BE2C (cell line): ENCODE data around the gene SGK2.
"Not testable (repeated sequence)": the region's sequence is repeated elsewhere in the genome, so short reads cannot be mapped to it uniquely, and the experiment has no call there.

Experiments used
- DNase-seq: peaks from one replicate; pipeline ENCODE4 v3.0.0-alpha.2; 2020
- H3K27me3 ChIP-seq: fragments of 250-450 bp; sonication (Bioruptor Pico); 2 replicates; pipeline ENCODE4 v1.5.1; 2020; ENCODE audit warnings: mild to moderate bottlenecking
- H3K36me3 ChIP-seq: fragments of 250-450 bp; sonication (Bioruptor Pico); 2 replicates; pipeline ENCODE4 v1.5.1; 2020; ENCODE audit warnings: mild to moderate bottlenecking
- H3K4me1 ChIP-seq: fragments of 250-450 bp; sonication (Bioruptor Pico); 2 replicates; pipeline ENCODE4 v1.5.1; 2020
- H3K4me3 ChIP-seq: 2 replicates; pipeline ENCODE4 v1.5.1; 2011; ENCODE audit warnings: low read depth, low read length
- H3K9me3 ChIP-seq: fragments of 250-450 bp; sonication (Bioruptor Pico); 2 replicates; pipeline ENCODE4 v1.5.1; 2020
- CTCF ChIP-seq: IDR thresholded peaks from 2 replicates; pipeline ENCODE4 v1.5.1; 2012; ENCODE audit warnings: mild to moderate bottlenecking, low read depth, low read length

The SGK2 gene

DNA sequence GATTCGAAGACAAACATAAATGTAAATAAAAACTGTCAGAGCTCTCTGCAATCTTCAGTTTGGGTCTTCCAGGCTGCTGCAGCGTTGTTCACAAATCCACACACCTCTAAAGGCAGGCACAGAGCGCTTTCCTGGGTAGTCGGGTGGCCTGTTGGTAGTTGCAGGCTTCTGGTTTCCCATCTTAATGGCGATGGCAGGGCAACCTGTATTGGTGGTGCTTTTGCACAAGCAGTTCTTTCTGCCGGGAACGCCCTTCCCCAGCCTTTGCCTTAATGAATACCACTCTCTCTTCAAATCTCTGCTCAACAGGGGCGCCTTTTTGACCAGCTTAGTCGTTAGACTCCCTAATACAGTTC, 31.2 kb downstream of the SGK2 start:
- H3K9me3 ChIP-seq = no peaks in the 10 kb centered on the region
- peaks cover 4% of the 10 kb centered on the region; the same call in 1 of the 2 replicates for H3K4me1 ChIP-seq
- H3K4me3 ChIP-seq = peak overlapping the region; percentile 94
- TF ChIP-seq CTCF = no peak
- H3K36me3 ChIP-seq = no peaks in the 10 kb centered on the region
- H3K27me3 ChIP-seq = no peaks in the 10 kb centered on the region
- DNase-seq = peak; percentile 29

GRCh38 chr20:43590392-43591303, 31.8 kb downstream of the SGK2 start, which contains the start of gene IFT52:
Gene IFT52 (plus strand): TSS chr20:43590937. CDS start chr20:43594699, 3,762 bp downstream.
- H3K4me3 ChIP-seq = peak within 1 kb of the TSS; percentile 94
- peaks cover 4% of the 10 kb centered on the region; the same call in 1 of the 2 replicates for H3K4me1 ChIP-seq
- H3K36me3 ChIP-seq = no peaks in the 10 kb centered on the region
- no peak for TF ChIP-seq CTCF
- no peaks in the 10 kb centered on the region for H3K9me3 ChIP-seq
- H3K27me3 ChIP-seq = no peaks in the 10 kb centered on the region
- DNase-seq = peak; percentile 94

GRCh38 chr20:43601960-43602359, 43.1 kb downstream of the SGK2 start:
- H3K27me3 ChIP-seq, H3K4me1 ChIP-seq, DNase-seq, H3K4me3 ChIP-seq, H3K9me3 ChIP-seq: not testable (repeated sequence)
- H3K36me3 ChIP-seq = peaks cover 28% of the 10 kb centered on the region

GRCh38 chr20:43603124-43603523, 44.3 kb downstream of the SGK2 start:
- DNase-seq = no peak
- Histone ChIP-seq H3K9me3 (no peaks in the 10 kb centered on the region), H3K4me3 (no peak overlapping the region), H3K27me3 (no peaks in the 10 kb centered on the region), H3K36me3 (peaks cover 19% of the 10 kb centered on the region), H3K4me1 (no peaks in the 10 kb centered on the region)
- no peak for TF ChIP-seq CTCF

- DNase-seq = no peak
- H3K9me3 ChIP-seq = no peaks in the 10 kb centered on the region
Measured at GRCh38 chr20:43605715-43606114, 46.9 kb downstream of the SGK2 start.

GRCh38 chr20:43607278-43607677, 48.5 kb downstream of the SGK2 start:
- H3K36me3 ChIP-seq = peaks cover 14% of the 10 kb centered on the region
- DNase-seq, H3K4me1 ChIP-seq, H3K9me3 ChIP-seq, H3K27me3 ChIP-seq, H3K4me3 ChIP-seq: not testable (repeated sequence)

More at GRCh38 chr20:43605715-43606114, 46.9 kb downstream of the SGK2 start:
- Histone ChIP-seq H3K4me3 (no peak overlapping the region), H3K36me3 (peaks cover 14% of the 10 kb centered on the region), H3K27me3 (no peaks in the 10 kb centered on the region), H3K4me1 (no peaks in the 10 kb centered on the region)
- TF ChIP-seq CTCF = no peak

- H3K27me3 ChIP-seq = no peaks in the 10 kb centered on the region
- H3K9me3 ChIP-seq = no peaks in the 10 kb centered on the region
- H3K4me3 ChIP-seq = no peak overlapping the region
- no peak for DNase-seq
- TF ChIP-seq CTCF = no peak
- no peaks in the 10 kb centered on the region for H3K4me1 ChIP-seq
- H3K36me3 ChIP-seq = peaks cover 9% of the 10 kb centered on the region
Measured at GRCh38 chr20:43631598-43631997, 72.8 kb downstream of the SGK2 start.
